Inferior parietal cortex (tissue), 1 donor: Measurements from ENCODE around the gene TCTN2.

Source experiments
- DNase-seq: peaks from one replicate; pipeline ENCODE4 v3.0.0-alpha.2; 2016; ENCODE audit errors: extremely low spot score

The TCTN2 gene

GRCh38 chr12:123686636-123687190, 15.8 kb downstream of the TCTN2 start:
- no peak for DNase-seq

- DNase-seq = no peak
Observed at GRCh38 chr12:123690191-123690840, 19.4 kb downstream of the TCTN2 start.

- no peak for DNase-seq
Observed at GRCh38 chr12:123696207-123696606, 25.3 kb downstream of the TCTN2 start.

- DNase-seq = no peak
Observed at GRCh38 chr12:123696646-123697045, 25.7 kb downstream of the TCTN2 start.

GRCh38 chr12:123705935-123706334, 35.0 kb downstream of the TCTN2 start:
- no peak for DNase-seq

GRCh38 chr12:123707466-123707865, 36.6 kb downstream of the TCTN2 start:
- no peak for DNase-seq

GRCh38 chr12:123712780-123713319, 41.9 kb downstream of the TCTN2 start:
- DNase-seq = no peak

DNA sequence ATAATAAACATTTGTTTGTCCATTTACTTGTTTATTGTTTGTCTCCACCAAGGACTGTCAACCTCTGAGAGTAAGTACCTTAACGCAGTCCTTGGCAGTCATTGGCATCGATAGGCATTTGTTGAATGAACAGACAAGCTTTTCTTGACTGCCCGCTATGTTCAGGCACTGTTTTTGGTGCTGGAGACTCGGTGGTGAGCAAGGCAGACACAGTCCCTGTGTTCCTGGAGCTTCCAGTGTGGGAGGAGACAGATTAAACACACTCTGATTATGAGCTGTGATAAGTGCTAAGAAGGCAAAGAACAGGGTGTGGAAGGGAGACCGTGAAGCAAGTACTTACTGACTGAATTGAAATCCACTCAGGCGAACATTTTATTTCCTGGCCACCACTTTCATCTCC, 42.5 kb downstream of the TCTN2 start:
- DNase-seq = peak; percentile 45

DNA sequence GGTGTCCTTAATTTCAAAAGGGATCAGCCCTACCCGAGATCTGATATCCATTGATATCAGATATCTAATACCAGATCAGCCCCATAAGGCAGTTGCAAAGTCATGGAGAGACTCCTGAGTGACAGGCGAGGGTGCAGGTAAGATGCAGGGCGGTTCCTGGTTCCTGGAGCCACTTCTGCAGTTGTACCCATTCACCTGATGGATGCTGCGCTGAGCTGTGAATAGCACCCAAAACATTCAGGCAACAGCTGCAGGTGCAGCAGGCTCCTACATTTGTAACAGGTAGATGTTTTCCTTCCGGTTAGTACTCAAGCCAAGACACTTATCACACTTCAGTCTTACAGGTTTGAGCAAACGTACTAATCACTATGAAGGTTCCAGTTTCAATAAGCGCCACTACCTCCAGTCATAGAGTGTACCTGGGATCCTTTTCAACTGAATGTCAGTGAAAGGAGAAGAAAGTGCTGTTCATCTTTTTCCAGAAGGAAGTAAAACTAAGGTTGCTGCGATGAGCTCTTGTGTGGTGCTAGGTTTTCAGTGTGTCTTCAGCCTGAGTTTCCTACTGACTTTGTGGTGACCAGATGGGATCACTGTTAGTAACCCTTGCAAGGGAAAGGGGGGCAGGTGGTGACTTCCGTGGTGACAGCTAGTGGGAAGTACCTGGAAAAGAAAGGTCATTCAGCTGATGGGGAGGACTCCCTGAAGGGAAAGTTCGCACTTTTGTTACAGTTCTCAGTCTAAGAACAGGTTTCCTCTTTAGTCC, 43.1 kb downstream of the TCTN2 start:
- no peak for DNase-seq

- no peak for DNase-seq
Observed at GRCh38 chr12:123715195-123715594, 44.3 kb downstream of the TCTN2 start.

- DNase-seq = no peak
Observed at GRCh38 chr12:123717350-123717749, 46.4 kb downstream of the TCTN2 start.

DNA sequence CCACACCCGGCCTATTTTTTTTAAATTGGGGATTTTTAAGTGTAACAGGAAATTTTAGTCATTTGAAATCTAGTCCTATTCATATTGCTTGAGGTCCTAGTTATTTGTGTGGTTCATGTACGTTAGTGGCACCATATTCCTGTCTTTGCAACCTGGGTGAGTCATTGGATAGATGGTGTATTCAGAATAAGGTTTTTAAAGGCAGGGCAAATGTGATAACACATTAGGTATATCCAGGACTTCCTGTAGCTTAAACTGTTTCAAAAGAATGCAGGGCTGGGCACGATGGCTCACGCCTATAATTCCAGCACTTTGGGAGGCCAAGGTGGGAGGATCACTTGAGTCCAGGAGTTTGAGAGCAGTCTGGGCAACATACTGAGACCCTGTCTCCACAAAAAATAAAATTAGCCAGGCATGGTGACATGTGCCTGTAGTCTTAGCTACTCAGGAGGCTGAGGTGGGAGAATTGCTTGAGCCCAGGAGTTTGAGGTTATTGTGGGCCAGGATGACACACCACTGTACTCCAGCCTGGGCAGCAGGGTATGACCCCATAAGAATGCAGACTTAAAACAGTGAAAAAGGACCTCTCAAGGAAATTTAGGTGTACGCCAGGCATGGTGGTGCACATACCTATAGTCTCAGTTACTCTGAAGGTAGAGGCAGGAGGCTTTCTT, 49.4 kb downstream of the TCTN2 start:
- no peak for DNase-seq

- no peak for DNase-seq
Observed at GRCh38 chr12:123721245-123721644, 50.3 kb downstream of the TCTN2 start.

DNA sequence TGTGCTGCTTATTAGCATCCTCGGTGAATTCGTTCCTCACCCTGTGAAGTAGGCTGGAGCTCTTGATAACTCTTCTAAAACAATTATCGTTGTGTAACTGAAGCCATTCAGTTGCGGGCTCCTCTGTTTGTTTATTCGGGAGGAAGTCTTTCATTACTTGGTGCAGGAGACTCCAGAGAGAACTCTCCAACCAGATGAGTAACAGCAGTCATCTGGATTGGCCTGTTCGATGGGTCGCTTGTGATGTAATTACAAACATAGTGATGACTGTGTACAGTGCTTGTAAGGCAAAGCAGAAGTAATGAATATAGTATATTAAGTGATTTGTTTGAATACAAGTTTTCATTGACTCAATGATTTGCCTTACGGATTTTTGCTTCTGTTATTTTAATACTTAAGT, 52.1 kb downstream of the TCTN2 start:
- no peak for DNase-seq

DNA sequence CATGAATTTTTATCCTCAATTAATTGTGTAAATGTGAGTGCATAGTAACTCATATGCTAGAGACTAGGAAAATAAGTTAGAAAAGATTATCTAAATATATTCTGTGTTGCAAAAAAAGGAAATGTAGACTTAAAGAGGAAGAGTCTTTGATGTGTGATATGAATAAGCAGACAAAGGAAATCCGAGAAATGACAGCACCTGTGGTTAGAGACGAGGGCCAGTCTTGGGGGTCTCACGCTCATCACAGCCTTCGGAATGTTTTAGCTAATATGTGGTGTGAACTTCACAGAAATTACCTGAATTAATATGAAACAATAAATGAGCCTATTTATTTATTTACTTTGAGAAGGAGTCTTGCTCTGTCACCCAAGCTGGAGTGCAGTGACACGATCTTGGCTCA, 52.9 kb downstream of the TCTN2 start:
- DNase-seq = no peak

DNA sequence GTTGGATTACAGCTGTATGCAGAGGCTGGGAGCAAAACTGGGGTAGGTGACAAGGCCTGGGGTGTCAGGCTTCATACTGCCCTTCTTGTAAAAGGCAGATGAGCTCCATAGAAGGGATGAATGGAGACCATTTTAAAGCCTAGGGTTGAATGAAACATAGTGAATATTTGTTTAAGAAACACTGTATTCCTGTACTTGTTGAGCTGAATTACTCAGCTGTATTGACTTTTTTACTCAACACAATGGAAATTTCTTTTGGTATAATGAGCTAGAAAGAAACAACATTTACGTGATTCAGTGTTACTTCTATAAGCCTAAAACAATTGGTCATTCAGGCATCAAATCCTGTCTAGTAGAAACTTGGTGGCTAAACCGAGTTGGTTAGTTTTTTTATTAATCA, 55.3 kb downstream of the TCTN2 start:
- no peak for DNase-seq

GRCh38 chr12:123726962-123727361, 56.0 kb downstream of the TCTN2 start:
- DNase-seq = no peak

DNA sequence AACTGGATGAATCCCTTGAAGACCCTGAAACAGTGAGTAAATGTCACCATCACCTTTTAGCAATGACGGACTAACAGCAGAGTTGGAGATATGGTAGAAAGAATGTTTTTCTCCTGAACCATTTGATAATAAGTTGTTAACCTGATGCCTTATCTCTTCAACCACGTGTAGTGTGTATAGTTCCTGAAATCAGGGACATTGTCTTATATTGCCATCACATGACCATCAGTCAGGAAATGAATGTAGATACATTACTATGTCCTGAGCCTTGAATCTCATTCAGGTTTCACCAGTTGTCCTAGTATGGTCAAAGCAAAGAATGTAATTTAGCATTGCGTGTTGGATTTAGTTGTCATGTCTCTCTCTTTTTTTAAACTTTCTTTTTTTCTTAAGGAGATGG, 57.0 kb downstream of the TCTN2 start:
- DNase-seq = no peak

GRCh38 chr12:123731596-123731995, 60.7 kb downstream of the TCTN2 start:
- DNase-seq = no peak

DNA sequence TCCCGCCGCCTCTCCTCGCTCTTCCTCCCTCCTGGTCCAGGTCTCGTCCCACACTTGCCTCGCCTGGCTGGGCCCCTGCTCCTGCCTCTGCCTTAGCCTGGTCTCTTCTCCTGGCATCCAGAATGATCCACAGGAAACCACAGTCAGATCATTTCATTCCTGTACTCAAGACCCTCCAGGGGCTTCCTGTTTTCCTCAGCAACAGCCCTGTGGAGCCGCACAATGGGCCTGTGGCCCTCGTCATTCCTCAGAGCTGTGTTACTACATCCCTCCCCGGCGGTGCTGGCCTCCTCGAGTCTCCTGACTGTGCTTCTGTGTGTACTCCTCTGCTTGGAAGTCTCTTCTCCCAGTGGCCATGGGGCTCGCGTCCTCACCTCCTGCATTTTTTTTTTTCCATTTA, 61.3 kb downstream of the TCTN2 start:
- no peak for DNase-seq

- DNase-seq = no peak
Observed at GRCh38 chr12:123733229-123733628, 62.3 kb downstream of the TCTN2 start.

GRCh38 chr12:123734268-123734667, 63.4 kb downstream of the TCTN2 start:
- no peak for DNase-seq
